ENCODE results near the gene PDCL2.
"Not testable (repeated sequence)": the region's sequence is repeated elsewhere in the genome, so short reads cannot be mapped to it uniquely, and the experiment has no call there.

The PDCL2 gene

DNA sequence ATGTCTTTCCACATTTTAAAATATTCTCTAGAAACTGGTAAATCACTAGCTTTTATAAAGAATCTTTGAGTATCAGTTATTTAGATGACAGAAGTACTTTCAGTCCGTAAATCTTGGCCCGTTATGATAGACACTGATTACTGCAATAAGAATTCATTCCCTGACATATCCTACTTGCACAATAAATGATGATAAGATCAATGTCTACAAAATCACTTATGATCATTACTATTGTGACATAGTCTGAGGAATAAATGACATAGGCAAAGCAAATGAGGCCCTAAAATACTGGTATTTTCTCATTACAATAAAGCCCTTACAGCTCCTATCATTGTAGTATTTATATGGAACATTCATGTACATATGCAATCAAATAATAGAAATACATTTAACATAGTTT, 6.6 kb upstream of the PDCL2 start:
- in situ Hi-C loops (cut with MboI; ENCODE audit: low sequenced_read_pairs): no loop called here

DNA sequence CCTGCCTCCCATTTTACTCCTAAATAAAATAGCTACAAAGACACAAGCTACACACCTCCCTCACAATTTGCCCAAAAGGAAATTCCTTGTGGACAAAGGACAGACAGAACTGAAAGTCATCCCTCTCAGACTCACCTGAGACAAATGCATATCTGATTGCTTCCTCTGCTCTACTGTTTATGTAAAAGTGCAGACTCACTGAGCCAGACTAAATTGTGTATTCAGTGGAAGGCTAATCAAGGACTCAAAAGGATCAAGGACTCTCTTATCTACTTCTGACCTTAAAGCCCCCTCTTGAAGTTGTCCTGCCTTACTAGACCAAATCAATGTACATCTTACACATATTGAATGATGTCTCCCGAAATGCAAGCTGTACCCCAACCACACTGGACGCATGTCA, 3.9 kb downstream of the PDCL2 start:
- in situ Hi-C loops (cut with MboI; ENCODE audit: low sequenced_read_pairs): no loop called here

DNA sequence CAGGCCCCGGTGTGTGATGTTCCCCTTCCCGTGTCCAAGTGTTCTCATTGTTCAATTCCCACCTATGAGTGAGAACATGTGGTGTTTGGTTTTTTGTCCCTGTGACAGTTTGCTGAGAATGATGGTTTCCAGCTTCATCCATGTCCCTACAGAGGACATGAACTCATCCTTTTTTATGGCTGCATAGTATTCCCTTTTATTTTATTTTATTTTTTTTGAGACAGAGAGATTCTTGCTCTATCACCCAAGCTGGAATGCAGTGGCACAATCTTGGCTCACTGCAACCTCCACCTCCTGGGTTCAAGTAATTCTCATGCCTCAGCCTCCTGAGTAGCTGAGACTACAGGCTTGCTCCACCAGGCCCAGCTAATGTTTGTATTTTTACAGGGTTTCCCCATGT, 9.3 kb downstream of the PDCL2 start:
- in situ Hi-C loops (cut with MboI; ENCODE audit: low sequenced_read_pairs): not testable (repeated sequence)

DNA sequence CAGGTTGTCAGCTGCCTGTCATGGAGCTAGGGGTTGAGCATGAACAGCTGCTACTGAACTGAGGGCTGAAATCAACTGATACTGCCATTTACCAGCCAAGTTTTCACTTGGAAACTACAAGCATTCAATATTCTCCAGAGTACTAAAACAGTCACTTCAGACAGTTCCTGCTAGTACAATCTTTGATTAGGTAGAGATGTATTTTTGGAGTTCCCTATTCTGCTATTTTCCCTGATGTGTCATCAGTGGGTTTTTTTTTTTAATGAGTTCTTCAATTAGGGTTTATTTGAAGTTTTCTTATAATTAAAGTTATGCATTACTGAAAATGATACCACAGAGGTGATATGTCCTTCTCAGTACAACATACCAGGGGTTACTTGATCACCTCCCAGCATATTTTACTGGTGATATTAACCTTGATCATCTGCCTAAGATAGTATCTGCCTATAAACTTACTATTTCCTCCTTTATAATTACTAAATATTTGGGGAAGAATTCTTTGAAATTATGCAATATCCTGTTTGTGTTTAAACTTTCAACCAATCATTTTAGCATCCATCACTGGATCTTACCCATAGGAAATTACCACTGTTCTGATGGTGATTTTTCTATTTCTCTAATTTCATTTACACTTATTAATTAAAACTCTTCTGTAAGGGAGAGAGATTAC, 13.6 kb downstream of the PDCL2 start:
- in situ Hi-C loops (cut with MboI; ENCODE audit: low sequenced_read_pairs): no loop called here

DNA sequence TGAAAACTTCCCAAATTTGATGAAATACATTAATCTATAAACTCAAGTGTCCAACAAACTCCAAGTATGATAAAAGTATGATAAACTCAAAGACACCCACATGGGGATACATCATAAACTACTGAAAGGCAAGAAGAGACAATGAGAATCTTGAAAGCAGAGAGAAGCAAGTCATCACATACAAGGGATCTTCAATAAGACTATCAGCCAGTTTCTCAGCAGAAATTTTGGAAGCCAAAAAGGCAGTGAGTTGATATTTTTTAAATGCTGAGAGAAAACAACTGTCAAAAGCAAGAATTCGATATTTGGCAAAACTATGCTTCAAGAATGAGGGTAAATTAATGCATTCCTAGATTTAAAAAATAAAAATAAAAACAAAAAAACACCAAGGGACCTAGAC, 16.5 kb downstream of the PDCL2 start:
- in situ Hi-C loops (cut with MboI; ENCODE audit: low sequenced_read_pairs): no loop called here

DNA sequence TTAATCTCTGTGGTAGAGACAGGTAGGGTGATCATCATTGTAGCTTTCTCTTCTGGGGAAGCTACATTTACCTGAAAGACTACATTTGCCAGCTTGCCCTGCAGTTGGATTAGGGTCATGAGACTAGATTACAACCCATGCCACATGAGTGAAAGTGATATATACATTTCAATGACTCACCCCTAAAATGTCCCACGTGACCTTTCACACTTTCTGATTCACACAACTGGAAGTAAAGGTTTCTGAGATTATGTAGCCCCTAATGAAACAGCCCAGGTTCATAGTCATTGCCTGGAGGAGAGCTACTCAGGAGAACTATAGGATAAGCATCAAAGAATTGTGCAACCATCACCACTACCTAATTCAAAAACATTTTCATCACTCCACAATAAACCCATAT, 17.8 kb downstream of the PDCL2 start:
- in situ Hi-C loops (cut with MboI; ENCODE audit: low sequenced_read_pairs): no loop called here

DNA sequence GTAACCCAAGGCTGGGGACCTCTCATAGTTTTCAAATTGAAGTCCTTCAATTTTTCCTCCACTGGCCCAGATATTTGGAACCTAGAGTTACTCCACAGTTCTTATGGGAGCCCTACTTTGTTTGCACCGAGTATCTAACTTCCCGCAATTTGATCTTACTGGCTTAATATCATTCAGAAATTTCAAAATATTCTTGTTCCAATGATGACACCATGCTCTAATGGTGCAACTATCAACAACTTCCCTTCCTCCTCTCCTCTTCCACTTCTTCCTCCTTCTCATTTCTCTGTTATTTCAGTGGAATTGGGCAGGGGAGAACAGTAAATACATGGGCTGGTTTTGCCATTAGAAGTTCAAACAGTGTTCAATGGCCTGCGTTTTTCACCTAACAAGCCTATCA, 20.2 kb downstream of the PDCL2 start:
- in situ Hi-C loops (cut with MboI; ENCODE audit: low sequenced_read_pairs): no loop called here

DNA sequence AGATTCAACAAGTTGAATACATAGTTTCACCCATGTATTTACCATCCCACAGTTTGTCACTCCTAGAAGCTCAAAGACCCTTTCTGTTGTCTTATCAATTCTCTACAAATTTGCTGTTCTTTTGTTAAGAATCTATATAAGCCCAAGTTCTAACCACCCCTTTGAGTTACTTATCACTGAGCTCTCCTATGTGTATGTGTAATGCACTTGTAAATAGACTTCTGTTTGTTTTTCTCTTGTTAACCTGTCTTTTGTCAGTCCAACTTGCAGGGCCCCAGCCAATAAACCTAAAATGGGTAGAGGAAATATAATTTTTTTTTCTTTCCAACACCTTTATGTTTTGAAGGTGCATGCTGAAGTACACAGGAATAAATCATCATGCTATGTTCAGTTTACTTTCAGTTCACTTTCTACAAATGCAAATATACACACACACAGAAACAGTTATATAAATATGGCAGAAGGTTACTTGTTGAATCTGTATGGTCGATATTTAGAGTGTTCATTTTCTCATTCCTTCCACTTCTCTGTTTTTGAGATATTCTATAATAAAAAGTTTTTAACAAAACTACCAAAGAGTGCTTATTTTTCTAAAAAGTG, 23.0 kb downstream of the PDCL2 start:
- in situ Hi-C loops (cut with MboI; ENCODE audit: low sequenced_read_pairs): no loop called here

DNA sequence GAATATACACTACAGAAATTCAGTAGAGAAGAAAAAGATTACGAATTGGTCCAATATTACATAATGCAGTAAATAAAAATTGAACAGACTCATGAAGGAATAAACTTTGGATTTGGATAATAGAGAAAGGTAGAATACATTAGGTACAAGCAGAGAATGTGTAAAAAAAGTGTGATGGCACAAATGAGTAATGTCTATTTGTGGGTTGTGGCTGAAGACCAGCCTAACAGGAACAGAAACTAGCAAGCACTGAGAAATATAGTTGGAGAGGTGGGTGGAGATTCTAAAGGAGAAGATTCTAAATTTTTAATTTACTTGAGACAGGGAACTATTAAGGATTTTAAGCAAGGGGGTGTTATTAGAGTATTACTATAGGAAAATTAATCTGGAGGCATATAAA, 30.2 kb downstream of the PDCL2 start:
- in situ Hi-C loops (cut with MboI; ENCODE audit: low sequenced_read_pairs): no loop called here

DNA sequence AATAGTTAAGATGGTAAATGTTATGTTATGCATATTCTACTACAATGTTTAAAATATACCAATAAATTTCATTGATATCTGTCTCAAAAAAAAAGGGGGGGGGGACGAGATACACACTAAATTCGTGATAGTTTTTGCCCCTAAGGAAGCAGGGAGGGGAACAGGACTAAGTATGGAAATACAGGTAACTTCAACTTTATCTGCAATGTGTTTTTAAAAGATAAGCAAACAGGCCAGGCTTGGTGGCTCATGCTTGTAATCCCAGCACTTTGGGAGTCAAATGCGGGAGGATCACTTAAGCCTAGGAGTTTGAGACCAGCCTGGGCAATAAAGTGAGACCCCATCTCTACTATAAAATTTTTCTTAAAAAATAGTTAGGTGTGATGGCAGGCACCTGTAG, 31.9 kb downstream of the PDCL2 start:
- in situ Hi-C loops (cut with MboI; ENCODE audit: low sequenced_read_pairs): no loop called here

DNA sequence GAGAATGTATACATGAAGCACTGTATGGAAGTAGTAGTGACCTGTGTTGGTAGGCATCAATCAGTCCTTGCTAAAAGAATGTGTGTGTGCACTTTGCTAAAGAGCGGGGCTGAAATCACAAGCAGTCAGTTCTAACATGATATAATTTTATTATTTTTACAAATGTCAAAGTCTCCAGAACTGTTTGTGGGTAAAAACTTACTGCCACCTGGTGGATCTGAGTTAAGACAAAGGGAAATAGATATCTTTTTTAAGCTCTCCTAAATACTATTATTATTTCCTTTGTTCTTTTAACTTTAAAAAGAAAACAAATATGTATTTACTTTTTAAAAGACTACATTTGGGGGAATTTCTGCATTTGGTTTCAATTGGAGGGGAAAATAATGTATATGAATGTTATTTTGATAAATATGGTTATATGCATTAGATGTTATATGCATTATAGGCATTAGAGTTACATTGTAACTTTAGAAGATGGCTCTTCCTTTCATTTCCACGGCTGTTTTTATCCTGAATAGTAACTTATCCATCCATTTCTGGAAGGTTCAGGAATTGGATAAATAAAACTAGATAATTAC, 37.5 kb downstream of the PDCL2 start:
- in situ Hi-C loops (cut with MboI; ENCODE audit: low sequenced_read_pairs): no loop called here

DNA sequence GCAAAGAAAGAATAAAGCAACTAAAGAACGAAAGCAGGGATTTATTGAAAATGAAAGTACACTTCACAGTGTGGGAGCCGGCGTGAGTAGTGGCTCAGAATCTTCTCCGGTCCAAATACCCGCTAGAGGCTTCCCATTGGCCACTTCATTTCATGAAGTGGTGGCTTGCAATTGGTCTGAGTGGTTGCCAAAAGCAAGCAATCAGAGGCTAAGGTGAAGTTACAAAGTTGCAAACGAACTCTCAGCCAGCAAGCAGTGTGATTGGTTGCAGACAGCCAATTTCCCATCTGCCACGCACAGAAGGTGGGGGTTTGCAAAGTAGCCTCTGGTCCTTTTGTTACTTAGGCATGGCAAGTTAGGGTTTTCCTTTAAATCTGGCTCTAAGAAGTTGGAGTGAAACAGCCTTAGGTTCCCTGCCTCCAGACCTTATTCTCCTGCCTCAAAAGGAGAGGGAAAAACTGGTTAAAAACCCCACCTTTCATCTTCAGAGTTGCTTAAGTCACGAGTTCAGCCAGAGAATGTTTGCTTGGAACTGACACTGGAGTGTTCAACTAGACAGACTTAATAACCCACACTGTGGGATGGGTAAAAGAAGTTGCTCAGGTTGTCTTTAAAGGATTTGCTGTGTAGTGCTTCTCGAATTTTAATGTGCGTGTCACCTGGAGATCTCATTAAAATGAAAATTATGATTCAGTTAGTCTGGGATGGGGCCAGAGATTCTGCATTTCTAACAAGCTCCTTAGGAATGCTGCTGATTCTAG, 38.4 kb downstream of the PDCL2 start:
- in situ Hi-C loops (cut with MboI; ENCODE audit: low sequenced_read_pairs): no loop called here

DNA sequence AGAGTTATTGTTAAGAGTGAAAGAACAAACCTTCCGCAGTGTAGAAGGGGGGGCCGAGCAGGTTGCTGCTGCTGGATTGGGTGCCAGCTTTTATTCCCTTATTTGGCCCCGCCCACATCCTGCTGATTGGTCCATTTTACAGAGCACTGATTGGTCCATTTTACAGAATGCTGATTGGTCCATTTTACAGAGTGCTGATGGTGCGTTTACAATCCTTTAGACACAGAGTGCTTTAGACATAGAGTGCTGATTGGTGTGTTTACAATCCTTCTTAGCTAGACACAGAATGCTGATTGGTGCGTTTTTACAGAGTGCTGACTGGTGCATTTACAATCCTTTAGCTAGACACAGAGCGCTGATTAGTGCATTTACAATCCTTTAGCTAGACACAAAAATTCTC, 40.1 kb downstream of the PDCL2 start:
- in situ Hi-C loops (cut with MboI; ENCODE audit: low sequenced_read_pairs): not testable (repeated sequence)

DNA sequence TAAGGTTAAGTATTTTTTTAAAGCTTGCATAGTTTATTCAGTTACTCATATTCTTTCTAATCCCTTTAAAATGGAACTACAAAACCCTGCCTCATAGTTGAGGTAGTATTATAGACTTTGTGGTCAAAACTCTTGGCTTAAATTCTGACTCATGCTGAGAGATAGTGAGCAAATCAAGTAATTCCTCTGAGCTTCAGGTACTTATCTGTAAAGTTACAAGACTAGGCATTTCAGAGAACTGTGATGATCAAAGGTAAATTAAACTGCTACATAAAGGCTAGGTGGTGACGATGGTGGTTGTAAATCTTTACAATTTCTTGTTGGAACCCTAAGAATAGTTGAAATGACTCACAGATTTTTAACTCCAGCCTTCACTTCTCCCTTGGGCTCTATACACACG, 42.2 kb downstream of the PDCL2 start:
- in situ Hi-C loops (cut with MboI; ENCODE audit: low sequenced_read_pairs): no loop called here

DNA sequence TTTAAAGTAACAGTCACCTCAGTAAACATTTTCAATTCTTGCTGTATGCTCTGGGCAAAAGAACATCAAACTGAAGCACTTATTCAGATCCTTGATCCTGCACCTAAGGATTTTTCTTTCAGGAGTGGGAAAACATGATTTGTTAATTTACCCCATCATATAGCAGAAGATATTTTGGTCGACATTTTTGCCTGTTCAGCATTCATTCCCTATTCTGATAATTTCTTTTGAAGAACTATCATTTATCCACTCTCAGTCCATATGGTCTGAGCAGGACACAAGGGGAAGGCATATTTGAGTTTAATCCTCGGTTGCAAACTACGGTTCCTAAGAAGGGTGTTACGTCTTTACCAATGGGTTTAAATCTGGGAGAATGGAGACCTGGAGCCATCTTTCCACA, 44.1 kb downstream of the PDCL2 start:
- in situ Hi-C loops (cut with MboI; ENCODE audit: low sequenced_read_pairs): no loop called here

DNA sequence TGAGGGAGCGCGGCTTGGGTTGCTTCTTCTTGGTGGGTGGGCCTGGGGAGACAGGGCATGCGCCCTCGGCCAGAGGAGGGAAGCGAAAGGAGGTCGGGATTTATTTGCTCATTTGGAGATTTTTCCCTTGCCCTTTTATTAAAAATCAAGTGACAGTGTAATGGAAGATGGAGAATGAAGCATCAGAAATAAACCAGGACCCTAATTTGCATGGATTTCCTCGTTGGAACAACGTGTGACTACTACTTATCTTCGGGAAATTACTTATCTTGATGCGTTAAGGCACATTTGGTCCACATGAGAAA, 44.6 kb downstream of the PDCL2 start:
- in situ Hi-C loops (cut with MboI; ENCODE audit: low sequenced_read_pairs): no loop called here

DNA sequence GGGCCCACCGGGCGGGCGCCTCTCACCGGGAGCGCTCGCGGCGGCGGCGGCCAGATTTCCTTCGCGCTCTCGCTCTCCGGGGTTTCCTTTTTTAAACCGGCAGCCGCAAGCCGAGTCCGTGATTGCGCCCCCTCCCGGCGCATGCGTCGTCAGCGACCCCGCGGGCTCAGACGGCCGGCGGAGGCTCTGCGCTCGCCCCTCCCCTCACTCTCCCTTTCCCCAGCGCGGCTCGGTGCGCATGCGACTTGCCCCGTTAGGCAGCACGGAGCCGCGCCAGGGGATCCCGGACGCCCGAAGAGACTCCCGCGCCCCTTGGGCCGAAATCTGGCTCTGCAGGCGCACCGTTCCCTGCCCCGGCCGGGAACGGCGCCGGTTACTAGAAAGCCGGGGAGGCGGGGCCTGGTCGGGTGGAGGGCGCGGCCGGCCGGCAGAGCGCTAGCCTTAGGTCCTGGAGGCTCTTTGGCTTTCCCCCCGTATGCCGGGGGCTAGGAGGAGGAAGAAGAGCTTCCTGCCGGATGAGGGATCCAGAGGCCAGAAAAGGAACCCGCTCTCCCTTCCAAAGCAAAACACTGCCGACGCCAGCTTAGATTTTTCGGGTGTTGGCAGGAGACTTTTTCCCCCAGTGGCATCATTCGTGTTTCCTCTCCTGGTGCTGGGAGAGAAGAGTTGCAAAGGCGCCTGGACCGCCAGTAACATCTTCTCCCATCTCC, 45.1 kb downstream of the PDCL2 start, which contains the start of gene CLOCK:
Gene CLOCK (minus strand): TSS at position 154 of the 710 bp plus-strand sequence. CDS start 64,124 bp downstream, outside the sequence.
- in situ Hi-C loops (cut with MboI; ENCODE audit: low sequenced_read_pairs): no loop called here

DNA sequence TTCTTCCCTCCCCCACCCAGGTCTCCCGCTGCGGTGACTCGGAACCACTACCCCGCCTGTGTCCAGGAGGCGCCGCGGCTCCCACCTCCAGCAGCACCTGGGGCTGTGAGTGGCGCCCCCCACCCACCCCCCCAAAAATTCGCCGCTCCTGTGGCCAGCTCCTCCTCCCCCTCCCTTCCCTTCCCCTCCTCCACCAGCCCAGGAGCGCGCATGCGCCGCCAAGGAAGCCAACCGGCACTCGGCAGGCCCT, 45.6 kb downstream of the PDCL2 start:
- in situ Hi-C loops (cut with MboI; ENCODE audit: low sequenced_read_pairs): no loop called here

DNA sequence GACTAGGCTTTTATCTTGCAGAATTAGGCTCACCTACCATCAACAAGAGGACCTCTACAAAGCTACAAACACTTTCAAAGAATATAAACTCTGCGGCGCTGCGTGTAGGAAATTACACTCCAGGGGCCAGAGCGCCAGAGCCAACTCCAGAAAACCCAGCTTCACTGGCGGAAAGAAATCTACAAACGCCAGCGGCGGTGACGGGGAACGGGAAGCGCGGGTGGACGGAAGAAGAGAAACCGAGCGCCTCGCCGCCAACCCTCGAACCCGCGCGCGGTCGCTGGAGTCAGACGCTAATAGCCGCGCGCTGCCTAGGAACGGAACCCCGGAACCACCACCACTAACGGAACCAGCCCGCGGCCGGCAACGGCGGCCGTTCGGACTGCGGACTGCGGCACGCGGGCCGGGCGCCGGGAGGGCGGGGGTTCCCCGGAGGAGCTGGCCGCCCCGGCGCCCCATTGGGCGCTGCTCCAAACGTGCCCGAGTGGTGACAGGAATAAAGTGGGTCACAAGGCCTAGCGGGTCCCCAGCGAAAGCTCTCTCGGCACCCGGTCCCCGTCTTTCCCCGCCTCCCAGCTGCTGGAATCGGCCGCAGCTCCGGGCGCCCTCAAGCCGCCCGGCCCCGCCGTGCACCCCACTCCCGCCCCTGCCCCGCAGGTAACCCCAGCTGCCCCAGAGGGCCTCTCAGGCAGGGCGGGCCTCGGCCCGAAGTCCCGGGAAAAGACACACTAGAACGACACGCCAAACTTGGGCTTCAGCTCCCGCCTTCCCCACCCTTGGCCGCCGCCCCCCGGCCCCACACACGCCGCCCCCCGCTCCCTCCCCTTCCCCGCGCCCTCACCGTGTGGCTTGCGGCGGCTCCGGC, 46.2 kb downstream of the PDCL2 start:
- in situ Hi-C loops (cut with MboI; ENCODE audit: low sequenced_read_pairs): no loop called here

DNA sequence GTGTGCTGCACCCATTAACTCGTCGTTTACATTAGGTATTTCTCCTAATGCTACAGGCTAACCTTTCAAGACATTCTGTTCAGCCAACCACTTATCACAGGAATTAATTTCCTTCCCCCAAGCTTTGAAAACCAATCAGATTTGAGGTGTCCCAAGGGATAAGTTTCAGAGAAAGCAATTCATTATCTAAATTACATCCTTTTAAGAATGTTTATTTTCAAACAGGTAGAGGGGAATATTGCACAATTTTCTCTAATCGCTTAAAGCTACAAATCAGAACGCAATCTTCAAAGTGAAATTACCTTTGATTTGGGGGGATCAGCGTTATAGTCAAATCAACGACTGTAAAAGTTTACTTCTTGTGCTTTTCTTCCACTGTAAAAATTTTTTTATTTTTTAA, 46.9 kb downstream of the PDCL2 start:
- in situ Hi-C loops (cut with MboI; ENCODE audit: low sequenced_read_pairs): no loop called here

DNA sequence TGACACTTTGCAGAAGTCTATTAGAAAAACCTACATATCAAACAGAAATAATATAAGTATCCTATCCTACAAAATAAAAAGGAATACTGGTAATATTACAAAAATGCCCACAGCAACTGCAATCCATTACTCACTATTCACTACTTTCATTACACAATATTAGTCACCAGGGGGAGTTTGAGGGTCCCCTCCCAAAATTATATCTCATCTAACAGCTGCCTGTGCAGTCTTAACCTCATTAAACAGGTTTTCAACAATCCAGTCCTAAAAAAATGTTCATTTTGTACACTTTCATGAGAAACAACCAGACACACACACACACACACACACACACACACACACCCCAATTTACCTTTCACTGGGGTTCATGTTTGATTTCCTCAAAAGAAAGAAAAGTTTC, 48.2 kb downstream of the PDCL2 start:
- in situ Hi-C loops (cut with MboI; ENCODE audit: low sequenced_read_pairs): no loop called here
